HepG2 (cell line): ENCODE measurements around the gene TACC2. TPM values are rescaled to one million over a fixed set of nuclear protein-coding genes. Genes with fewer than 3 reads are reported as not detected.

ENCODE experiments used
- CSRNP2 ChIP-seq: sonication (generic); formaldehyde crosslinking; conservative IDR thresholded peaks from 2 replicates; pipeline ENCODE4 v1.8.0; 2022; ENCODE audit warnings: low read depth, missing genetic modification reagents
- DPF2 ChIP-seq: sonication (generic); formaldehyde crosslinking; IDR thresholded peaks from 2 replicates; pipeline ENCODE4 v1.4.0; 2020; ENCODE audit warnings: mild to moderate bottlenecking, low read depth, missing genetic modification reagents, borderline replicate concordance
- JUNB ChIP-seq: sonication (generic); formaldehyde crosslinking; IDR thresholded peaks from 2 replicates; pipeline ENCODE4 v1.8.0; 2022; ENCODE audit warnings: missing genetic modification reagents, mild to moderate bottlenecking, borderline replicate concordance
- KDM3A ChIP-seq: IDR thresholded peaks from 2 replicates; pipeline ENCODE4 v1.6.1; 2018; ENCODE audit warnings: low read depth, missing compliant biosample characterization
- MED8 ChIP-seq: sonication (generic); formaldehyde crosslinking; IDR thresholded peaks from 2 replicates; pipeline ENCODE4 v1.8.1; 2023; ENCODE audit warnings: mild to moderate bottlenecking, missing genetic modification reagents; ENCODE audit not compliant: insufficient replicate concordance
- NFE2L1 ChIP-seq: sonication (generic); formaldehyde crosslinking; IDR thresholded peaks from 2 replicates; pipeline ENCODE4 v1.4.0; 2020; ENCODE audit warnings: missing genetic modification reagents, mild to moderate bottlenecking, borderline replicate concordance
- PRDM15 ChIP-seq: sonication (generic); formaldehyde crosslinking; IDR thresholded peaks from 2 replicates; pipeline ENCODE4 v1.4.0; 2020; ENCODE audit warnings: missing genetic modification reagents
- SATB2 ChIP-seq: sonication (generic); formaldehyde crosslinking; IDR thresholded peaks from 2 replicates; pipeline ENCODE4 v1.5.0; 2020; ENCODE audit warnings: missing genetic modification reagents
- SIX1 ChIP-seq: sonication (generic); formaldehyde crosslinking; IDR thresholded peaks from 2 replicates; pipeline ENCODE4 v1.4.0; 2020; ENCODE audit warnings: missing genetic modification reagents, borderline replicate concordance
- SUZ12 ChIP-seq: fragments of 150-350 bp; IDR thresholded peaks from 2 replicates; pipeline ENCODE4 v1.6.1; 2014; ENCODE audit warnings: low read depth, low read length
- TBP ChIP-seq: sonication (generic); formaldehyde crosslinking; IDR thresholded peaks from 2 replicates; pipeline ENCODE4 v1.5.0; 2020; ENCODE audit warnings: missing genetic modification reagents
- U2AF2 ChIP-seq: fragments of 200-400 bp; formaldehyde crosslinking; IDR thresholded peaks from 2 replicates; pipeline ENCODE4 v1.6.1; 2017; ENCODE audit warnings: low read depth, mild to moderate bottlenecking, low read length
- ZKSCAN1 ChIP-seq: fragments of 150-350 bp; IDR thresholded peaks from 2 replicates; pipeline ENCODE4 v1.6.1; 2014; ENCODE audit warnings: low read length
- ZNF180 ChIP-seq: sonication (generic); formaldehyde crosslinking; IDR thresholded peaks from 2 replicates; pipeline ENCODE4 v1.4.0; 2020; ENCODE audit warnings: low read depth, missing genetic modification reagents, borderline replicate concordance
- ZNF430 ChIP-seq: sonication (generic); formaldehyde crosslinking; IDR thresholded peaks from 2 replicates; pipeline ENCODE4 v1.9.0; 2021; ENCODE audit warnings: mild to moderate bottlenecking, missing genetic modification reagents
- ZNF639 ChIP-seq: conservative IDR thresholded peaks from 2 replicates; pipeline ENCODE4 v1.6.1; 2018; ENCODE audit warnings: missing genetic modification reagents
- ZNF792 ChIP-seq: IDR thresholded peaks from 2 replicates; pipeline ENCODE4 v1.6.1; 2016
- ZNF816 ChIP-seq: sonication (generic); formaldehyde crosslinking; IDR thresholded peaks from 2 replicates; pipeline ENCODE4 v1.8.0; 2022; ENCODE audit warnings: missing genetic modification reagents, mild to moderate bottlenecking, borderline replicate concordance
- polyA plus RNA-seq, 8 experiments: library from polyadenylated mRNA; depleted of rRNA in 3 of 8; stranded (reverse) in 7 of 8; unstranded in 1 of 8; fragments of >200 nt; fragmentation: Illumina TruSeq in 4 of 8; extraction: Trizol in 4 of 8; gene quantifications; 2 replicates each; pipeline versions ENCODE4 v1.2.1 to v1.2.3, GENCODE V29; 2011 to 2016; ENCODE audit warnings: low read depth in 4 of 8, missing spikeins in 1 of 8, mixed read lengths in 1 of 8; ENCODE audit not compliant: insufficient read depth in 1 of 8
- total RNA-seq, 5 experiments: library from RNA; depleted of rRNA; stranded (reverse); fragments of >200 nt; fragmentation: Illumina TruSeq; extraction: Trizol; gene quantifications; 2 replicates each; pipeline ENCODE4 v1.2.3, GENCODE V29; 2016; ENCODE audit warnings: low read depth in 1 of 5
- TF ChIP-seq, protein P1 (sequence below): sonication (generic); formaldehyde crosslinking; conservative IDR thresholded peaks from 2 replicates; pipeline ENCODE4 v1.4.0; 2020; ENCODE audit warnings: missing genetic modification reagents
- TF ChIP-seq, protein P2 (sequence below): sonication (generic); formaldehyde crosslinking; IDR thresholded peaks from 2 replicates; pipeline ENCODE4 v1.5.0; 2020; ENCODE audit warnings: mild to moderate bottlenecking, missing genetic modification reagents

TACC2 gene
- total and polyA plus RNA-seq, 2 of the 13 experiments (the other 11 are each of a cell fraction or from before 2014, with no cell fraction given) = 11.8 to 16.0 TPM

DNA sequence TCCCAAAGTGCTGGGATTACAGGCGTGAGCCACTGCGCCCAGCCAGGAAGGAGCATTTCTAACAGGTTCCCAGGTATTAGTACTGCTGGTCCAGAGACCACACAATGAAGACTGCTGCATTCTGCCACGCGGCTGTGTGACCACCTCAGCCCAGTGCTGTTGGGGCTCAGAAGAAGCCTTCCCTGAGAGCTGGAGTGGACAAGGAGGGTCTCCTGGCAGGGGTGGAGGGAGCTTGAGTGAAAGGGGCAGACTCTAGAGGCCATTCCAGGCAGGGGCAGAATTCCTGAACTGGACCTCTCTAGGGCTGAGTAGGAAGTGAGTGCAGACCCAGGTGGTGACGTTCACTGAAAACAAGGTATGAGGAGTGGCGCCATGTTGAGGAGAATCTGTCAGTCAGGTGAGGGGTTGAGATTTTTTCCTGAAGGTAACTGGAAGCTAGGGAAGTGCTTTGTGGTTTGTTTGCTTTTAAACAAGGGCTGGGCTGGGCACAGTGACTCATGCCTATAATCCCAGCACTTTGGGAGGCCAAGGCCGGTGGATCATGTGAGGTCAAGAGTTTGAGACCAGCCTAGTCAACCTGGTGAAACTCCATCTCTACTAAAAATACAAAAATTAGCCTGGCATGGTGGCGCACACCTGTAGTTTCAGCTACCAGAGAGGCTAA, 67.6 kb downstream of the TACC2 start (continued):
- TF ChIP-seq, protein P1, sequence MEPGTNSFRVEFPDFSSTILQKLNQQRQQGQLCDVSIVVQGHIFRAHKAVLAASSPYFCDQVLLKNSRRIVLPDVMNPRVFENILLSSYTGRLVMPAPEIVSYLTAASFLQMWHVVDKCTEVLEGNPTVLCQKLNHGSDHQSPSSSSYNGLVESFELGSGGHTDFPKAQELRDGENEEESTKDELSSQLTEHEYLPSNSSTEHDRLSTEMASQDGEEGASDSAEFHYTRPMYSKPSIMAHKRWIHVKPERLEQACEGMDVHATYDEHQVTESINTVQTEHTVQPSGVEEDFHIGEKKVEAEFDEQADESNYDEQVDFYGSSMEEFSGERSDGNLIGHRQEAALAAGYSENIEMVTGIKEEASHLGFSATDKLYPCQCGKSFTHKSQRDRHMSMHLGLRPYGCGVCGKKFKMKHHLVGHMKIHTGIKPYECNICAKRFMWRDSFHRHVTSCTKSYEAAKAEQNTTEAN (CRISPR knock-in tag) = no peak
- TF ChIP-seq DPF2 (0 out of 2 replicates have a peak, but pooled peaks have one; percentile 36), PRDM15 (CRISPR knock-in tag) (no peak), ZNF180 (CRISPR knock-in tag) (no peak), ZKSCAN1 (no peak), MED8 (no peak), SUZ12 (no peak), CSRNP2 (no peak), NFE2L1 (CRISPR knock-in tag) (no peak), JUNB (CRISPR knock-in tag) (peak; percentile 95), ZNF430 (CRISPR knock-in tag) (no peak), SATB2 (no peak), ZNF816 (CRISPR knock-in tag) (no peak), ZNF639 (CRISPR knock-in tag) (no peak), KDM3A (CRISPR knock-in tag) (no peak), U2AF2 (no peak), TBP (CRISPR knock-in tag) (no peak), ZNF792 (CRISPR knock-in tag) (no peak), SIX1 (peak; percentile 45; the same call in 1 of the 2 replicates)
- TF ChIP-seq, protein P2, sequence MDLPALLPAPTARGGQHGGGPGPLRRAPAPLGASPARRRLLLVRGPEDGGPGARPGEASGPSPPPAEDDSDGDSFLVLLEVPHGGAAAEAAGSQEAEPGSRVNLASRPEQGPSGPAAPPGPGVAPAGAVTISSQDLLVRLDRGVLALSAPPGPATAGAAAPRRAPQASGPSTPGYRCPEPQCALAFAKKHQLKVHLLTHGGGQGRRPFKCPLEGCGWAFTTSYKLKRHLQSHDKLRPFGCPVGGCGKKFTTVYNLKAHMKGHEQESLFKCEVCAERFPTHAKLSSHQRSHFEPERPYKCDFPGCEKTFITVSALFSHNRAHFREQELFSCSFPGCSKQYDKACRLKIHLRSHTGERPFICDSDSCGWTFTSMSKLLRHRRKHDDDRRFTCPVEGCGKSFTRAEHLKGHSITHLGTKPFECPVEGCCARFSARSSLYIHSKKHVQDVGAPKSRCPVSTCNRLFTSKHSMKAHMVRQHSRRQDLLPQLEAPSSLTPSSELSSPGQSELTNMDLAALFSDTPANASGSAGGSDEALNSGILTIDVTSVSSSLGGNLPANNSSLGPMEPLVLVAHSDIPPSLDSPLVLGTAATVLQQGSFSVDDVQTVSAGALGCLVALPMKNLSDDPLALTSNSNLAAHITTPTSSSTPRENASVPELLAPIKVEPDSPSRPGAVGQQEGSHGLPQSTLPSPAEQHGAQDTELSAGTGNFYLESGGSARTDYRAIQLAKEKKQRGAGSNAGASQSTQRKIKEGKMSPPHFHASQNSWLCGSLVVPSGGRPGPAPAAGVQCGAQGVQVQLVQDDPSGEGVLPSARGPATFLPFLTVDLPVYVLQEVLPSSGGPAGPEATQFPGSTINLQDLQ = no peak
